ENCODE data around the gene GSK3B. TPM values are rescaled to one million over a fixed set of nuclear protein-coding genes. Genes with fewer than 3 reads are reported as not detected.

GSK3B gene
- polyA plus RNA-seq, 3 donors = 16.2 to 20.6 (median 20.5) TPM

DNA sequence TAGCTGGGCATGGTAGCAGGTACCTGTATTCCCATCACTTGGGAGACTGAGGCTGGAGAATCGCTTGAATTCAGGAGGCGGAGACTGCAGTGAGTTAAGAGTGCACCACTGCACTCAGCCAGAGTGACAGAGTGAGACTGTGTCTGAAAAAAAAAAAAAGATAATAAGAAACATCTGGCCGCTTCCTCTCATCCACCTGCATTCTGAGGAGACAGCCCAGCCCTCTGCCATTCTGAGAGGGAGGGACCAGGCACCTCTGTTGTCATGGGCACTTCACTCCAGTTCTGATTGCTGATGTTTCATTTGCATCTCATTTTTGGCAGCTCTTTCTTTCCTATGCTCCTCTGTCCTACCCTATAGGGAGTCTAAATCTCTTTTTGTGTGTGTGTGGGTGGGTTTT, 36.4 kb upstream of the GSK3B start:
- H3K36me3 Mint-ChIP-seq = no peaks in the 10 kb centered on the region
- Histone ChIP-seq H3K4me2 (replicated peaks; ENCODE audit: extremely low read depth, low read length, poor library complexity, severe bottlenecking) (no peak overlapping the region), H3K79me2 (ENCODE audit: insufficient read depth, low read length) (no peaks in the 10 kb centered on the region), H3K27ac (ENCODE audit: low read depth in 1 of 2, low read length in 2 of 2) (no peak overlapping the region), H3K36me3 (replicated peaks in 1 of 2; ENCODE audit: control insufficient read depth in 1 of 2, insufficient read depth in 2 of 2, low read length in 2 of 2) (no peaks in the 10 kb centered on the region), H3K9me3 (replicated peaks in 1 of 2; ENCODE audit: control insufficient read depth in 1 of 2, insufficient read depth in 1 of 2, low read length in 2 of 2) (no peaks in the 10 kb centered on the region), H3K9ac (ENCODE audit: insufficient read depth, low read length, poor library complexity, severe bottlenecking) (no peak overlapping the region), H3K27me3 (ENCODE audit: control insufficient read depth in 2 of 2, insufficient read depth in 2 of 2, low read length in 2 of 2) (no peaks in the 10 kb centered on the region), H3K4me1 (ENCODE audit: control insufficient read depth in 1 of 2, insufficient read depth in 2 of 2, low read length in 2 of 2) (peaks cover 0 to 4% of the 10 kb centered on the region in 2 donors), H2AFZ (ENCODE audit: insufficient read depth, low read depth, low read length, poor library complexity, severe bottlenecking) (no peak overlapping the region), H4K20me1 (ENCODE audit: insufficient read depth, low read length) (no peaks in the 10 kb centered on the region), H3K4me3 (replicated peaks in 1 of 3; ENCODE audit: low read depth in 2 of 3, low read length in 3 of 3) (no peak overlapping the region)
- TF ChIP-seq, protein P1, sequence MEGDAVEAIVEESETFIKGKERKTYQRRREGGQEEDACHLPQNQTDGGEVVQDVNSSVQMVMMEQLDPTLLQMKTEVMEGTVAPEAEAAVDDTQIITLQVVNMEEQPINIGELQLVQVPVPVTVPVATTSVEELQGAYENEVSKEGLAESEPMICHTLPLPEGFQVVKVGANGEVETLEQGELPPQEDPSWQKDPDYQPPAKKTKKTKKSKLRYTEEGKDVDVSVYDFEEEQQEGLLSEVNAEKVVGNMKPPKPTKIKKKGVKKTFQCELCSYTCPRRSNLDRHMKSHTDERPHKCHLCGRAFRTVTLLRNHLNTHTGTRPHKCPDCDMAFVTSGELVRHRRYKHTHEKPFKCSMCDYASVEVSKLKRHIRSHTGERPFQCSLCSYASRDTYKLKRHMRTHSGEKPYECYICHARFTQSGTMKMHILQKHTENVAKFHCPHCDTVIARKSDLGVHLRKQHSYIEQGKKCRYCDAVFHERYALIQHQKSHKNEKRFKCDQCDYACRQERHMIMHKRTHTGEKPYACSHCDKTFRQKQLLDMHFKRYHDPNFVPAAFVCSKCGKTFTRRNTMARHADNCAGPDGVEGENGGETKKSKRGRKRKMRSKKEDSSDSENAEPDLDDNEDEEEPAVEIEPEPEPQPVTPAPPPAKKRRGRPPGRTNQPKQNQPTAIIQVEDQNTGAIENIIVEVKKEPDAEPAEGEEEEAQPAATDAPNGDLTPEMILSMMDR (IDR thresholded peaks at IDR 0.05) = no peak
- peaks cover 0 to 5% (median 0%) of the 10 kb centered on the region in 7 donors for H3K9me3 Mint-ChIP-seq
- H3K27me3 Mint-ChIP-seq (ENCODE audit: low read depth in 3 of 3) = no peaks in the 10 kb centered on the region
- intact Hi-C loops (cut with micrococcal nuclease) = no loop called here
- peaks cover 5% of the 10 kb centered on the region for H3K4me1 Mint-ChIP-seq
- no peak overlapping the region for H3K4me3 Mint-ChIP-seq
- no peak overlapping the region for H3K27ac Mint-ChIP-seq
- no peak for DNase-seq
- no CpG with 5 or more reads among the region's 3 CpGs for WGBS (ENCODE audit: insufficient coverage)

DNA sequence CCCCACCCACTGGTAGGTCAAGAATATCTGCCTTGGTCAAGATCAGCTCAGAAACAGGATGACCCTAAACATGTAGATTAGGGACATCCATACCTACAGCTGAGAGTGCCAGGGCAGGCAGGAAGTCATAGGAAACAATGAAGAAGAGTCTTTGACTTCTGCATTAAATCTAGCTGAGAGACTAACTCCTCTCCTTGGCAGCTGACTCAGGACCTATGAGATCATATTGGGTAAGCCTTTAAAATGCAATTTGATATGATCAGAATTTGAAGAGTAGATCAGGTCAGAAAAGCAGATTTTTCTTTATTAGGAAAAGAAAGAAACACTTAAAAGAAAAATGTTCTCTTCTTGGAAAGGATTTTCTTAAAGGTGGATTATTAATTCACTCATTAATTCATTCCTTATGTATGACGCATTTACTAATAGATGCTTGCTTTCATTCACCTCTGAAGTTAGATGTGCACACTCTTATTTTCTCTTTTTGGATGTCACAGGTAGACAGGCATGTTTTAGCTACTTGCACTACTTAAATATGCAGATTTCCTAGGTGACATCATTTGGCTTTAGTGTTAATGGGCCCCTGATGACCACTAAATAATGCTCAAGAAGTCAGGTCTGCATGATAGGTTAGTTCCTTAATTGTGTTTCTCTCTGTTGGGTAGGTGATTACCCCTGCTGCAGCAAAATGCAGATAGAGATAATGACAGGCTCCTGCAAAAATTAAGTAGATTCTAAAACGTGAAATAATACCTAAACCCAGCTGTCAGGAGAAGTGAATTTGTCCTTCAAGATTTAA, 35.7 kb upstream of the GSK3B start:
- TF ChIP-seq, protein P1 (IDR thresholded peaks at IDR 0.05) = no peak
- H4K20me1 ChIP-seq (ENCODE audit: insufficient read depth, low read length) = no peaks in the 10 kb centered on the region
- H3K27ac ChIP-seq (ENCODE audit: low read depth in 1 of 2, low read length in 2 of 2) = no peak overlapping the region
- intact Hi-C loops (cut with micrococcal nuclease) = no loop called here
- H3K9me3 Mint-ChIP-seq = peaks cover 0 to 5% (median 0%) of the 10 kb centered on the region in 7 donors
- H3K4me3 Mint-ChIP-seq = no peak overlapping the region
- H3K9me3 ChIP-seq (replicated peaks in 1 of 2; ENCODE audit: control insufficient read depth in 1 of 2, insufficient read depth in 1 of 2, low read length in 2 of 2) = no peaks in the 10 kb centered on the region
- 80% methylated on average over 1 of the region's 2 CpGs for WGBS (ENCODE audit: insufficient coverage)
- H3K79me2 ChIP-seq (ENCODE audit: insufficient read depth, low read length) = no peaks in the 10 kb centered on the region
- no peak for DNase-seq
- no peaks in the 10 kb centered on the region for H3K27me3 Mint-ChIP-seq (ENCODE audit: low read depth in 3 of 3)
- no peak overlapping the region for H3K9ac ChIP-seq (ENCODE audit: insufficient read depth, low read length, poor library complexity, severe bottlenecking)
- no peaks in the 10 kb centered on the region for H3K4me1 ChIP-seq (ENCODE audit: control insufficient read depth in 1 of 2, insufficient read depth in 2 of 2, low read length in 2 of 2)
- H3K4me2 ChIP-seq (replicated peaks; ENCODE audit: extremely low read depth, low read length, poor library complexity, severe bottlenecking) = no peak overlapping the region
- H3K36me3 Mint-ChIP-seq = no peaks in the 10 kb centered on the region
- H3K27ac Mint-ChIP-seq = no peak overlapping the region
- no peaks in the 10 kb centered on the region for H3K4me1 Mint-ChIP-seq
- no peaks in the 10 kb centered on the region for H3K27me3 ChIP-seq (ENCODE audit: control insufficient read depth in 2 of 2, insufficient read depth in 2 of 2, low read length in 2 of 2)
- H3K4me3 ChIP-seq (replicated peaks in 1 of 3; ENCODE audit: low read depth in 2 of 3, low read length in 3 of 3) = no peak overlapping the region
- no peak overlapping the region for H2AFZ ChIP-seq (ENCODE audit: insufficient read depth, low read depth, low read length, poor library complexity, severe bottlenecking)
- no peaks in the 10 kb centered on the region for H3K36me3 ChIP-seq (replicated peaks in 1 of 2; ENCODE audit: control insufficient read depth in 1 of 2, insufficient read depth in 2 of 2, low read length in 2 of 2)

Measured in CD14-positive monocyte (primary cell).